ENCODE results near the gene GALNS.

DNA sequence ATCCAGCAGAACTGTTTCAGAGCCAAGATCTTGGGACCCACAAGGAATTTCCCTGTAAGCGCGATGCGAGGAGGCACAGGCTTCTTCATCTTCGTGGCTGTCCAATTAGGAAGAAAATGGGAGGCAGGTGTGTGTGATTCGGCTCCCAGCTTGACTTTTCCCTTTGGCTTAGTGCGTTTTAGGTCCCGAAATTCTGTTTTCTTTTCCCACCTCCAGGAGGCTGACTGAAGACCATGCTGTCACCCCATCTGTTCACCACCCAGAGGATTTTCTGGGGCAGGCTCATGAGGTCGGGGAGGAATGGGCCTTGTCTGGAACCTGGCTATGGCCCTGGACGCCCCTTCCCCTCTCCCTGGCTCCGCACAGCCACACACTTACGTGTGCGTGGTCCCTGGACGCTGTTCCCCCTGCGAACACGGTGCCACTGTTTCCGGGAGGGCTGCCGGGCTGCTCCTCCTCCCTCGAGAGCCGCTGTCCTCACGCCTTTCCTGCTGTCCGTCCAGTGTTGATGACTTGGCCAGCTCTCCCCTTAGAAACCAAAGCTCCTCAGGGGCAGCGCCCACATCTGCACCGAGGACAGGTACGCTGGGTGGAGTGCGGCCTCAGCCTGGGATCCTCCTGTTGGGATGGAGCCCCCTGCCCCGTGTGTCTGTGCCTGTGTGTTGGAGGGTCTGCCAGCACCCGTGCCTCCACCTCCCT, 12.4 kb upstream of the GALNS start:
- no peak for TF ChIP-seq MAFK (IDR thresholded peaks at IDR 0.05; ENCODE audit: low read depth, low read length)
- TF ChIP-seq POLR2AphosphoS5 (IDR thresholded peaks at IDR 0.05; ENCODE audit: low read depth, low read length), result no peak
- TF ChIP-seq, protein P1, sequence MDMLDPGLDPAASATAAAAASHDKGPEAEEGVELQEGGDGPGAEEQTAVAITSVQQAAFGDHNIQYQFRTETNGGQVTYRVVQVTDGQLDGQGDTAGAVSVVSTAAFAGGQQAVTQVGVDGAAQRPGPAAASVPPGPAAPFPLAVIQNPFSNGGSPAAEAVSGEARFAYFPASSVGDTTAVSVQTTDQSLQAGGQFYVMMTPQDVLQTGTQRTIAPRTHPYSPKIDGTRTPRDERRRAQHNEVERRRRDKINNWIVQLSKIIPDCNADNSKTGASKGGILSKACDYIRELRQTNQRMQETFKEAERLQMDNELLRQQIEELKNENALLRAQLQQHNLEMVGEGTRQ (IDR thresholded peaks at IDR 0.05; ENCODE audit: low read length), result no peak
- TF ChIP-seq, protein P2, sequence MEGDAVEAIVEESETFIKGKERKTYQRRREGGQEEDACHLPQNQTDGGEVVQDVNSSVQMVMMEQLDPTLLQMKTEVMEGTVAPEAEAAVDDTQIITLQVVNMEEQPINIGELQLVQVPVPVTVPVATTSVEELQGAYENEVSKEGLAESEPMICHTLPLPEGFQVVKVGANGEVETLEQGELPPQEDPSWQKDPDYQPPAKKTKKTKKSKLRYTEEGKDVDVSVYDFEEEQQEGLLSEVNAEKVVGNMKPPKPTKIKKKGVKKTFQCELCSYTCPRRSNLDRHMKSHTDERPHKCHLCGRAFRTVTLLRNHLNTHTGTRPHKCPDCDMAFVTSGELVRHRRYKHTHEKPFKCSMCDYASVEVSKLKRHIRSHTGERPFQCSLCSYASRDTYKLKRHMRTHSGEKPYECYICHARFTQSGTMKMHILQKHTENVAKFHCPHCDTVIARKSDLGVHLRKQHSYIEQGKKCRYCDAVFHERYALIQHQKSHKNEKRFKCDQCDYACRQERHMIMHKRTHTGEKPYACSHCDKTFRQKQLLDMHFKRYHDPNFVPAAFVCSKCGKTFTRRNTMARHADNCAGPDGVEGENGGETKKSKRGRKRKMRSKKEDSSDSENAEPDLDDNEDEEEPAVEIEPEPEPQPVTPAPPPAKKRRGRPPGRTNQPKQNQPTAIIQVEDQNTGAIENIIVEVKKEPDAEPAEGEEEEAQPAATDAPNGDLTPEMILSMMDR (IDR thresholded peaks at IDR 0.05; ENCODE audit: control extremely low read depth in 1 of 3, insufficient read depth in 1 of 3, low read depth in 1 of 3, low read length in 3 of 3), result no peak
- no peak for TF ChIP-seq CREB1 (IDR thresholded peaks at IDR 0.05)
- TF ChIP-seq, protein P3, sequence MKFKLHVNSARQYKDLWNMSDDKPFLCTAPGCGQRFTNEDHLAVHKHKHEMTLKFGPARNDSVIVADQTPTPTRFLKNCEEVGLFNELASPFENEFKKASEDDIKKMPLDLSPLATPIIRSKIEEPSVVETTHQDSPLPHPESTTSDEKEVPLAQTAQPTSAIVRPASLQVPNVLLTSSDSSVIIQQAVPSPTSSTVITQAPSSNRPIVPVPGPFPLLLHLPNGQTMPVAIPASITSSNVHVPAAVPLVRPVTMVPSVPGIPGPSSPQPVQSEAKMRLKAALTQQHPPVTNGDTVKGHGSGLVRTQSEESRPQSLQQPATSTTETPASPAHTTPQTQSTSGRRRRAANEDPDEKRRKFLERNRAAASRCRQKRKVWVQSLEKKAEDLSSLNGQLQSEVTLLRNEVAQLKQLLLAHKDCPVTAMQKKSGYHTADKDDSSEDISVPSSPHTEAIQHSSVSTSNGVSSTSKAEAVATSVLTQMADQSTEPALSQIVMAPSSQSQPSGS (IDR thresholded peaks at IDR 0.05; ENCODE audit: low read length), result no peak
